ENCODE results near the gene PLAC8L1. TPM values are rescaled to one million over a fixed set of nuclear protein-coding genes. Genes with fewer than 3 reads are reported as not detected.

PLAC8L1 gene
- polyA plus RNA-seq, 4 donors, result 0.57 to 1.00 (median 0.94) TPM

GRCh38 chr5:146047396-146047795, 58.0 kb downstream of the PLAC8L1 start:
- DNase-seq (ENCODE audit: low read depth in 4 of 4, low spot score in 3 of 4), result no peak

GRCh38 chr5:146043722-146044121, 61.7 kb downstream of the PLAC8L1 start:
- DNase-seq (ENCODE audit: low read depth in 4 of 4, low spot score in 3 of 4), result no peak

GRCh38 chr5:146042628-146043279, 62.6 kb downstream of the PLAC8L1 start:
- DNase-seq (ENCODE audit: low read depth in 4 of 4, low spot score in 3 of 4), result no peak

- no peak for DNase-seq (ENCODE audit: low read depth in 4 of 4, low spot score in 3 of 4)
These were observed 64.1 kb downstream of the PLAC8L1 start for GRCh38 chr5:146041180-146041789.

- no peak for DNase-seq (ENCODE audit: low read depth in 4 of 4, low spot score in 3 of 4)
These were observed 64.8 kb downstream of the PLAC8L1 start for GRCh38 chr5:146040527-146040926.

GRCh38 chr5:146039420-146039819, 66.0 kb downstream of the PLAC8L1 start:
- DNase-seq (ENCODE audit: low read depth in 4 of 4, low spot score in 3 of 4), result no peak

GRCh38 chr5:146034605-146035004, 70.8 kb downstream of the PLAC8L1 start:
- no peak for DNase-seq (ENCODE audit: low read depth in 4 of 4, low spot score in 3 of 4)

Other genes with a start within 250 kb of the PLAC8L1 start
- not detected for gene GRXCR2, start 232.6 kb downstream of the PLAC8L1 start, polyA plus RNA-seq (ENCODE audit: insufficient read length in 4 of 4)
- gene SH3RF2, start 169.0 kb downstream of the PLAC8L1 start, polyA plus RNA-seq (ENCODE audit: insufficient read length in 4 of 4), result 1 to 10 TPM; 4.7 to 6.0 (median 5.0) TPM
- 100 to 1,000 TPM; 108 to 137 (median 123) TPM for gene LARS1, start 77.1 kb upstream of the PLAC8L1 start, polyA plus RNA-seq (ENCODE audit: insufficient read length in 4 of 4)
- gene RBM27, start 98.0 kb upstream of the PLAC8L1 start, polyA plus RNA-seq (ENCODE audit: insufficient read length in 4 of 4), result 10 to 100 TPM; 27.5 to 33.2 (median 32.9) TPM
- gene POU4F3, start 233.3 kb upstream of the PLAC8L1 start, polyA plus RNA-seq (ENCODE audit: insufficient read length in 4 of 4), result under 1 TPM; 0.07 to 0.21 (median 0.18) TPM

Measured in right renal pelvis (tissue), 4 donors.